ENCODE measurements around the gene TRPM8.

- TF ChIP-seq CTCF (IDR thresholded peaks at IDR 0.05; ENCODE audit: borderline replicate concordance, extremely low read depth, low read length, poor library complexity, severe bottlenecking) (no peak), EZH2 (IDR thresholded peaks at IDR 0.05; ENCODE audit: borderline replicate concordance, low read depth, low read length, severe bottlenecking) (no peak)
Observed at GRCh38 chr2:233950078-233950825, 33.1 kb downstream of the TRPM8 start.

Data from DND-41 (cell line).